Measurements from ENCODE around the gene AKR1C1.
"Not testable (repeated sequence)": the region's sequence is repeated elsewhere in the genome, so short reads cannot be mapped to it uniquely, and the experiment has no call there.

AKR1C1 gene

DNA sequence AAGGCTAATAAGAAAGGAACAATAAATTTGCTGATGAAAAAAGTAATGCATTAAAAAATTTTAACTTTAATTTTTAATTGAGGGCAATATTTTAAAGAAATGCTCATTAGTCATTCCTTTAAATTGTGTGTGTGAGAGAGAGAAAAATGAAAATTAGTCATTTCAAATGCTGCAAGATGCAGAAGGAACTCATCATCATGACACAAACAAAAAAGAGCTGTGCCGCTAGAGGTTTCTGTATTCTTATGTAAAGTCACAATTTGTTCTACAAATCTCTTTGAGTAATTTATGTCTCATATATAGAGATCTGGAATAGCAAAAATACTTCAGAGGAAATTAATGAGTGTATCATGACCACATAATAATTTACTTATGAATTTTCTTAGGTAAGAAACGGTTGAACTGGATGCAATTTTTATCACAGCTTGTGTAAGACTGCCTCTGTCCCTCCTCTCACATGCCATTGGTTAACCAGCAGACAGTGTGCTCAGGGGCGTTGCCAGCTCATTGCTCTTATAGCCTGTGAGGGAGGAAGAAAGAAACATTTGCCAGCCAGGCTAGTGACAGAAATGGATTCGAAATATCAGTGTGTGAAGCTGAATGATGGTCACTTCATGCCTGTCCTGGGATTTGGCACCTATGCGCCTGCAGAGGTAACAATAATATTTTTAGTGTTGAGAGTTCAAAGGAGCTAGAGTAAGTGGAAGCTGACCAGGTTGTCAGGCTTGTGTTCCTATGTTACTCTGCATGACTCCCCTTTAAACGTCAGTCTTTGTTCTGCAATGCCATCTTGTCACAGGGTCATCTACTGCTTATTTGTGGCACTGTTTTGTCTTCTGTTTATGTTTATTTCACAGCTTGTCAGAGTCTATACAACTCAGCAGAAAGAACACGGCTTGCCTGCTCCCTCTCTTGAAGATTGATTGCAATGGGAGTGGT, at the start of gene AKR1C1:
AKR1C1 (plus strand) TSS at position 540 of the 939 bp plus-strand sequence; CDS start at position 570, 30 bp downstream.
- not testable (repeated sequence) for H3K9me3 ChIP-seq (ENCODE audit: control insufficient read depth in 2 of 2, low read length in 2 of 2); H3K4me1 ChIP-seq (ENCODE audit: control insufficient read depth in 2 of 2, insufficient read depth in 2 of 2, low read length in 2 of 2); H3K27me3 ChIP-seq (ENCODE audit: control insufficient read depth in 2 of 2, insufficient read depth in 2 of 2, low read length in 2 of 2); H3K27ac ChIP-seq (ENCODE audit: low read depth in 2 of 2, low read length in 2 of 2); H3K36me3 ChIP-seq (ENCODE audit: control insufficient read depth in 2 of 2, insufficient read depth in 2 of 2, low read length in 2 of 2); H3K9ac ChIP-seq (ENCODE audit: low read depth in 1 of 2, low read length in 2 of 2)
- peak within 1 kb of the TSS in 1 of 2 donors; percentile 30 for H3K4me3 ChIP-seq (ENCODE audit: low read length in 2 of 2)

DNA sequence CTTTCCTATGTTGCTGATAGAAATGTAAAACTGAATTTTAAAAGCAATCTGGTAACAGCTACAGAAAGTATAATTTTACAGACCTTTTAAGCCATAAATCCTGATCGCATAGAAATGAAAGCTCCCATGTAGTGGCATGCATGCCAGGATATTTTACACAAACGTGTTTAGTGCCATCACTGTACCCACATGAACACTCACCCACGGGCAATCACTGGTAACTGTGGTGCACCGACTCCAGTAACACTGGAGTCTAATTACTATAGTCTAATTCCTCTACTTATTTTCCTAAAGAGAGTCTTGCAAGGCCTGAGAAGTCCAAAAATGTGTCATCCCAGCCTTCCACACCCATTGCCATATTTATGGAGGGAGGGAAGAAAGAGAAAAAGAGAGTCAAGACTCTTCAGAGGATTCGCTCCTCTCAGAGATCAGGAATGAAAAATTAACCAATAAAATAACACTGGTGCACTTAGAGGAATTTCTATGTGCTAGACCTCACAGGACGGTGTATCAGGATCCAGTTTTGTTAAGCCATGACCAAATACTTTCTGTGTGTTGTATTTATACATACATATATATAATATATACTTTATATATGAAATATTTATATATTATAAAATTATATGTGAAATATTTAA, 48.9 kb upstream of the AKR1C1 start:
- Histone ChIP-seq H3K9me3 (ENCODE audit: control insufficient read depth in 2 of 2, low read length in 2 of 2) (no peaks in the 10 kb centered on the region), H3K9ac (ENCODE audit: low read depth in 1 of 2, low read length in 2 of 2) (no peak overlapping the region), H3K4me3 (ENCODE audit: low read length in 2 of 2) (no peak overlapping the region), H3K4me1 (ENCODE audit: control insufficient read depth in 2 of 2, insufficient read depth in 2 of 2, low read length in 2 of 2) (no peaks in the 10 kb centered on the region), H3K27ac (ENCODE audit: low read depth in 2 of 2, low read length in 2 of 2) (no peak overlapping the region), H3K27me3 (ENCODE audit: control insufficient read depth in 2 of 2, insufficient read depth in 2 of 2, low read length in 2 of 2) (no peaks in the 10 kb centered on the region), H3K36me3 (ENCODE audit: control insufficient read depth in 2 of 2, insufficient read depth in 2 of 2, low read length in 2 of 2) (no peaks in the 10 kb centered on the region)

DNA sequence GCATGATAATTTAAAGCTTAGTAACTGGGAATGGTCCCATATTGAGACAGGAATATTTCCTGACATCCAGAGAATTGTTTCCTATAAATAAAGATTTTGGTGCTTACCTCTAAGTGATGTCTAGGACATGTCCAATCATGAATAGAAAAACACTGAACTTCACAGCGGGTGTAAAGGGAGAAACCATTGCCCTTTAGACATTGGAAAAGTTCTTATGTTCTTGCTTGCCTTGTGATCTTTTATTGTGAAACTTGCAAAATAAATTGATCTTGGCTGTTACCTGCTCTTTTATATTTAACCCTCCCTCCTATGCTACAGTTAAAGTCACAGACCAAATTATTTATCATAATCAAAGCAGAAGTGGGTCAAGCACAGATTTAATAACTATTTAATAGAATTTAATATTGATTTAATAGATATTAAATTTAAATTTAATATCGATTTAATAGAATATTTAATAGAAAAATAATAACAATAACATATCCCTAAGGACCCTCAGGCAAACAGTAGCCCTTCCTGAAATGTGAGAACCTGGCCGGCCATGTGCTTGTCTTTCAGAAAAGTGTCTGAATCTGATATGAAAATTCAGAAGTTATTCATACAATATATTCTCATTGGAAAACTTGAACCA, 47.0 kb upstream of the AKR1C1 start:
- no peak overlapping the region for H3K27ac ChIP-seq (ENCODE audit: low read depth in 2 of 2, low read length in 2 of 2)
- H3K9me3 ChIP-seq (ENCODE audit: control insufficient read depth in 2 of 2, low read length in 2 of 2), result no peaks in the 10 kb centered on the region
- no peak overlapping the region for H3K9ac ChIP-seq (ENCODE audit: low read depth in 1 of 2, low read length in 2 of 2)
- H3K4me1 ChIP-seq (ENCODE audit: control insufficient read depth in 2 of 2, insufficient read depth in 2 of 2, low read length in 2 of 2), result no peaks in the 10 kb centered on the region
- H3K4me3 ChIP-seq (ENCODE audit: low read length in 2 of 2), result no peak overlapping the region
- H3K36me3 ChIP-seq (ENCODE audit: control insufficient read depth in 2 of 2, insufficient read depth in 2 of 2, low read length in 2 of 2), result no peaks in the 10 kb centered on the region
- no peaks in the 10 kb centered on the region for H3K27me3 ChIP-seq (ENCODE audit: control insufficient read depth in 2 of 2, insufficient read depth in 2 of 2, low read length in 2 of 2)

DNA sequence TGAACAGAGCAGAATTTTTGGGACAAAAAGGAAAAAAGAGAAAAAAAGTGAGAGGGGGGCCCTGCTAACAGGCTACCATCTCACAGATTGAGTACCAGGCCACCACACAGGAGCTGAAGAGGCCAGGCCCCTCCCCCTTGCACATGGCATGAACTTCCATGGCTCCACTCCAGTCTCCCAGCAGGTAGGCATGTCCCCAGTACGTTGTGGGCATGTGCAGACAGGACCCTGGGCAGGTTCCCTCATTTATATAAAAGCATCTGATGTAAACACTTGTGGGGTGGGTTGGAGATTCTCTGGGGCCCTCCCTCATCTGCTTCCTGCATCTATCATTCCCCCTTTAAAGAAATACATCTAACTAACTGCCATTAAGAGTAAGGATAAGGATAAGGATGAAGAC, 45.0 kb upstream of the AKR1C1 start:
- H3K36me3 ChIP-seq (ENCODE audit: control insufficient read depth in 2 of 2, insufficient read depth in 2 of 2, low read length in 2 of 2), result no peaks in the 10 kb centered on the region

DNA sequence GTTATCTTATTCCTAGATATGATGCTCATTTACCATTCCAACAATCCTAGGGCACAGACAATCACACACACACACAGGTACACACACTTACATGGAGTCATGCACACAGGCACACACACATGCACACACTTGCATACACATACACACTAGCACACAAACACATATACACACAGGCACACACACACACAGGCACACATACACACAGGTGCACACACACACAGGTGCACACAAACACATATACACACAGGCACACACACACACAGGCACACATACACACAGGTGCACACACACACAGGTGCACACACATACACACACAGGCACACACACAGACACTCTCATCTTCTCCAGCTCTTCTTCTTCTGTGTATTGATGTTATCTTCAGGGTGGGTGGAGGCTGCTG, 38.7 kb upstream of the AKR1C1 start:
- H3K36me3 ChIP-seq (ENCODE audit: control insufficient read depth in 2 of 2, insufficient read depth in 2 of 2, low read length in 2 of 2); H3K9ac ChIP-seq (ENCODE audit: low read depth in 1 of 2, low read length in 2 of 2); H3K9me3 ChIP-seq (ENCODE audit: control insufficient read depth in 2 of 2, low read length in 2 of 2); H3K4me3 ChIP-seq (ENCODE audit: low read length in 2 of 2); H3K4me1 ChIP-seq (ENCODE audit: control insufficient read depth in 2 of 2, insufficient read depth in 2 of 2, low read length in 2 of 2); H3K27me3 ChIP-seq (ENCODE audit: control insufficient read depth in 2 of 2, insufficient read depth in 2 of 2, low read length in 2 of 2); H3K27ac ChIP-seq (ENCODE audit: low read depth in 2 of 2, low read length in 2 of 2): not testable (repeated sequence)

More for the DNA sequence above, 45.0 kb upstream of the AKR1C1 start:
- Histone ChIP-seq H3K4me1 (ENCODE audit: control insufficient read depth in 2 of 2, insufficient read depth in 2 of 2, low read length in 2 of 2) (no peaks in the 10 kb centered on the region), H3K4me3 (ENCODE audit: low read length in 2 of 2) (no peak overlapping the region), H3K27ac (ENCODE audit: low read depth in 2 of 2, low read length in 2 of 2) (no peak overlapping the region), H3K9me3 (ENCODE audit: control insufficient read depth in 2 of 2, low read length in 2 of 2) (no peaks in the 10 kb centered on the region), H3K9ac (ENCODE audit: low read depth in 1 of 2, low read length in 2 of 2) (no peak overlapping the region), H3K27me3 (ENCODE audit: control insufficient read depth in 2 of 2, insufficient read depth in 2 of 2, low read length in 2 of 2) (no peaks in the 10 kb centered on the region)

DNA sequence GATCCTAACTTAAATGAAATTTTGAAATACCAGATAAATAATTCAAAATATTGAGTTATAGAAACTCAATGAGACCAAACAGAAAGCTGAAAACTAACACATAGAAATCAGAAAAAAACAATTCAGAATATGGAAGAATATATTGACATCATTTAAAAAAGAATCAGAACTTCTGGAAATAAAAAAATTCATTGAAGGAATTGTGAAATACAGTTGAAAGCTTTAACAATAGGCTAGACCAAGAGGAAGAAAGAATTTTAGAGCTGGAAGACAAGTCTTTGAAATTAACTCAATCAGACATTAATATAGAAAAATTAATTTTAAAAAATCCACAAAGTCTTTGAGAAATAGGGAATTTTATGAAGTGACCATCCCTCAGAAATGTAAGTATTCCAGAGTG, 36.8 kb upstream of the AKR1C1 start:
- H3K4me1 ChIP-seq (ENCODE audit: control insufficient read depth in 2 of 2, insufficient read depth in 2 of 2, low read length in 2 of 2), result no peaks in the 10 kb centered on the region

DNA sequence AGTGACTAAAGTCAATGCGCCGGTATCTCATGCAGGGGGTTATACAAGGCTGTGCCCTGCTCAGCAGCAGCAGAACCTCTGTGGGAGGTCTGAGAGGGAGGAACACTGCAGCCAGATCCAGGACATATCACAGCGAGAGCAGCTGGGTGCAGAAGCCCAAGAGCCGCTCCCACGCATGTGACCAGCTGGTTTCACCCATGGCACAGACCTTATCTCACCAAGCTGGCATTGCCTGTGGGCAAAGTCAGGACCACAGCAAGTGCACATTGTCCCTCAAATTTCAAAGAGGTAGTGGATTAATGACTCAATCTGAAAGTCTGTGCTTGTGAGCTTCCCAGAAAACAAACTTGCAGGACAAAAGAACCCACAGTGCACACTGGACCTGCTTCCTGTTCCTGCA, 31.6 kb upstream of the AKR1C1 start:
- Histone ChIP-seq H3K4me3 (ENCODE audit: low read length in 2 of 2) (no peak overlapping the region), H3K27me3 (ENCODE audit: control insufficient read depth in 2 of 2, insufficient read depth in 2 of 2, low read length in 2 of 2) (no peaks in the 10 kb centered on the region), H3K27ac (ENCODE audit: low read depth in 2 of 2, low read length in 2 of 2) (no peak overlapping the region), H3K36me3 (ENCODE audit: control insufficient read depth in 2 of 2, insufficient read depth in 2 of 2, low read length in 2 of 2) (no peaks in the 10 kb centered on the region), H3K9ac (ENCODE audit: low read depth in 1 of 2, low read length in 2 of 2) (no peak overlapping the region), H3K9me3 (ENCODE audit: control insufficient read depth in 2 of 2, low read length in 2 of 2) (no peaks in the 10 kb centered on the region), H3K4me1 (ENCODE audit: control insufficient read depth in 2 of 2, insufficient read depth in 2 of 2, low read length in 2 of 2) (no peaks in the 10 kb centered on the region)

More for the DNA sequence above, 36.8 kb upstream of the AKR1C1 start:
- no peaks in the 10 kb centered on the region for H3K9me3 ChIP-seq (ENCODE audit: control insufficient read depth in 2 of 2, low read length in 2 of 2)
- H3K27ac ChIP-seq (ENCODE audit: low read depth in 2 of 2, low read length in 2 of 2), result no peak overlapping the region
- no peak overlapping the region for H3K4me3 ChIP-seq (ENCODE audit: low read length in 2 of 2)
- H3K27me3 ChIP-seq (ENCODE audit: control insufficient read depth in 2 of 2, insufficient read depth in 2 of 2, low read length in 2 of 2), result no peaks in the 10 kb centered on the region
- H3K36me3 ChIP-seq (ENCODE audit: control insufficient read depth in 2 of 2, insufficient read depth in 2 of 2, low read length in 2 of 2), result no peaks in the 10 kb centered on the region
- no peak overlapping the region for H3K9ac ChIP-seq (ENCODE audit: low read depth in 1 of 2, low read length in 2 of 2)

DNA sequence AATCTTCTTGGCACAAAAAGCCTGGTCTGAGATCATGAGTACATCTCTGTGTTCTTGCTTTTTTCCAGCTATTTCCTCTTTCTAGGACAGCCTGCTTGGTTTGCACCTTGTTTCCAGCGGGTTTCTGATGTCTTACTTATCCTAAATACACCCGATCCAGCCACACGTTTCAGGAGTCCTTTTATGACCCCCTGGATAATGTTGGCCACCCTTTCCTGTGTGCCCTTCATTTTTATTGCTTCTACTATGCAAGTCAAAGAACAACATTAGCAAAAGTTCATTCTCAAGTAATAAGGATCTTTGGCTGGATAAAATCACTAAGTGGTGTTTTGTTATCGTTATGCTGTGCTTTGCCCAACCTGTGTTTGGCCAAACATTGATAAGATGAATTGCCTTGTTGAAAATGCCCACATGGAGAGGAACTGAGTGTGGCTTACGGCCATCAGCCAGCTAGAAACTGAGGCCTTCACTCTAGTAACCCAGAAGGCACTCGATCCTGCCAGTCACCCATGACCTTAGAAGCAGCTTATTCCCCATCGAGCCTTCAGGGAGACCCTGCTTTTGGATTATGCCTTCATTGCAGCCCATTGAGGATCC, 28.7 kb upstream of the AKR1C1 start:
- H3K27me3 ChIP-seq (ENCODE audit: control insufficient read depth in 2 of 2, insufficient read depth in 2 of 2, low read length in 2 of 2), result no peaks in the 10 kb centered on the region
- H3K9me3 ChIP-seq (ENCODE audit: control insufficient read depth in 2 of 2, low read length in 2 of 2), result no peaks in the 10 kb centered on the region
- H3K27ac ChIP-seq (ENCODE audit: low read depth in 2 of 2, low read length in 2 of 2), result no peak overlapping the region
- no peaks in the 10 kb centered on the region for H3K36me3 ChIP-seq (ENCODE audit: control insufficient read depth in 2 of 2, insufficient read depth in 2 of 2, low read length in 2 of 2)
- H3K9ac ChIP-seq (ENCODE audit: low read depth in 1 of 2, low read length in 2 of 2), result no peak overlapping the region
- H3K4me3 ChIP-seq (ENCODE audit: low read length in 2 of 2), result no peak overlapping the region
- H3K4me1 ChIP-seq (ENCODE audit: control insufficient read depth in 2 of 2, insufficient read depth in 2 of 2, low read length in 2 of 2), result no peaks in the 10 kb centered on the region

DNA sequence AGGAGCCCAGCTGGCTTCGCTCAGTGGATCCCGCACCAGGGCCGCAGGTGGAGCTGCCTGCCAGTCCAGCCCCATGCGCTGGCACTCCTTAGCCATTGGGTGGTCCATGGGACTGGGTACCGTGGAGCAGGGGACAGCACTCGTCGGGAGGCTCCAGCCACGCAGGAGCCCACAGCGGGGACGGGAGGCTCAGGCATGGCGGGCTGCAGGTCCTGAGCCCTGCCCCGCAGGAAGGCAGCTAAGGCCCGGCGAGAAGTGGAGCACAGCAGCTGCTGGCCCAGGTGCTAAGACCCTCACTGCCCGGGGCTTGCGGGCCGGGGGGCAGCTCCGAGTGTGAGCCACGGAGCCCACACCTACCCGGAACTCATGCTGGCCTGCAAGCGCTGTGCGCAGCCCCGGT, 25.9 kb upstream of the AKR1C1 start:
- no peak overlapping the region for H3K4me3 ChIP-seq (ENCODE audit: low read length in 2 of 2)
- no peaks in the 10 kb centered on the region for H3K27me3 ChIP-seq (ENCODE audit: control insufficient read depth in 2 of 2, insufficient read depth in 2 of 2, low read length in 2 of 2)
- H3K9me3 ChIP-seq (ENCODE audit: control insufficient read depth in 2 of 2, low read length in 2 of 2), result no peaks in the 10 kb centered on the region
- H3K36me3 ChIP-seq (ENCODE audit: control insufficient read depth in 2 of 2, insufficient read depth in 2 of 2, low read length in 2 of 2), result no peaks in the 10 kb centered on the region
- H3K9ac ChIP-seq (ENCODE audit: low read depth in 1 of 2, low read length in 2 of 2), result no peak overlapping the region
- H3K27ac ChIP-seq (ENCODE audit: low read depth in 2 of 2, low read length in 2 of 2), result no peak overlapping the region
- H3K4me1 ChIP-seq (ENCODE audit: control insufficient read depth in 2 of 2, insufficient read depth in 2 of 2, low read length in 2 of 2), result no peaks in the 10 kb centered on the region
